ENCODE data around the gene SEMA4B. TPM values are rescaled to one million over a fixed set of nuclear protein-coding genes. Genes with fewer than 3 reads are reported as not detected.

The SEMA4B gene
- total and polyA plus RNA-seq, 9 of the 15 experiments (the other 6 are each of a cell fraction or from before 2014, with no cell fraction given): 1.3 to 33.6 (median 11.0) TPM

DNA sequence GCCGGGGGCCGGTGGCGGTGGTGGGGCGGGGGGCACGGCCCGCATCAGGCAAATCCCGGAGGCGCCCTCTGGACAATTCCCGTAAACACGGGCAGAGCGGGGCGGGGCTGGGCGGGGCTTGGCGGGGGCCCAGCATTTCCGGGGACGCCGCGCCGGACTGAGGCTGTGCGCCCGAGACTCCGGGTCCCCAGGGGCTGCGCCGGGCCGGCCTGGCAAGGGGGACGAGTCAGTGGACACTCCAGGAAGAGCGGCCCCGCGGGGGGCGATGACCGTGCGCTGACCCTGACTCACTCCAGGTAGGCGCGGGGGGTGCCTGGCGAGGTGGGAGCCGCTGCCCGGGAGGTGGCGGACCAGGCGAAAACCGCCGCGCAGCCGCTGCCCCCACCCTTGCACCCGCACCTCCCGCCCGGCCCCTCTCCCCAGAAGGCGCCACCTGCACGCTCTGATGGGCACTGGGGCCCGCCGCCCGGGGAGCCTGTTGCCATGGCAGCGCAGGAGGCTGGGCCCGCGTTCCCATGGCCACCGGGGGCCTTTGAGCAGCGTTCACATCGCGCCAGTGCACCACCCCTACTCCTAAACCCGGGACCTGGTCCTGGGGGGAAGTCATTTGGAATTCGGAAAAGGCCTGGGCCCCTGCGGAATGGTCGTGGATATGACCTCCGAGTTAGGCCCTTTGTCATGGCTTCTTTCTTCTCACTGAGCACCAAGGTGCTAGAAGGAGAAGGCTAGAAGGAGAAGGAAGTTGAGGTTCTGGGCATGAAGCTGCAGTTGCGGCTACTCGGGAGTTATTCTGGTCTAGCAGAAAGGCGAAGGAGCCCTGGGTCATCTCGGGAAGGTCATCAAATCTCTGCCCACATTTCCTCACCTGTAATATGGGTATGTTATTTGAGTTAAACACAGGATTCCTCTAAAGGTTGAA is 16.1 kb upstream of the SEMA4B start (continued):
- TF ChIP-seq, protein P1, sequence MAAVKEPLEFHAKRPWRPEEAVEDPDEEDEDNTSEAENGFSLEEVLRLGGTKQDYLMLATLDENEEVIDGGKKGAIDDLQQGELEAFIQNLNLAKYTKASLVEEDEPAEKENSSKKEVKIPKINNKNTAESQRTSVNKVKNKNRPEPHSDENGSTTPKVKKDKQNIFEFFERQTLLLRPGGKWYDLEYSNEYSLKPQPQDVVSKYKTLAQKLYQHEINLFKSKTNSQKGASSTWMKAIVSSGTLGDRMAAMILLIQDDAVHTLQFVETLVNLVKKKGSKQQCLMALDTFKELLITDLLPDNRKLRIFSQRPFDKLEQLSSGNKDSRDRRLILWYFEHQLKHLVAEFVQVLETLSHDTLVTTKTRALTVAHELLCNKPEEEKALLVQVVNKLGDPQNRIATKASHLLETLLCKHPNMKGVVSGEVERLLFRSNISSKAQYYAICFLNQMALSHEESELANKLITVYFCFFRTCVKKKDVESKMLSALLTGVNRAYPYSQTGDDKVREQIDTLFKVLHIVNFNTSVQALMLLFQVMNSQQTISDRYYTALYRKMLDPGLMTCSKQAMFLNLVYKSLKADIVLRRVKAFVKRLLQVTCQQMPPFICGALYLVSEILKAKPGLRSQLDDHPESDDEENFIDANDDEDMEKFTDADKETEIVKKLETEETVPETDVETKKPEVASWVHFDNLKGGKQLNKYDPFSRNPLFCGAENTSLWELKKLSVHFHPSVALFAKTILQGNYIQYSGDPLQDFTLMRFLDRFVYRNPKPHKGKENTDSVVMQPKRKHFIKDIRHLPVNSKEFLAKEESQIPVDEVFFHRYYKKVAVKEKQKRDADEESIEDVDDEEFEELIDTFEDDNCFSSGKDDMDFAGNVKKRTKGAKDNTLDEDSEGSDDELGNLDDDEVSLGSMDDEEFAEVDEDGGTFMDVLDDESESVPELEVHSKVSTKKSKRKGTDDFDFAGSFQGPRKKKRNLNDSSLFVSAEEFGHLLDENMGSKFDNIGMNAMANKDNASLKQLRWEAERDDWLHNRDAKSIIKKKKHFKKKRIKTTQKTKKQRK (IDR thresholded peaks at IDR 0.05; ENCODE audit: borderline replicate concordance, low read depth, low read length): no peak
- TF ChIP-seq, protein P2, sequence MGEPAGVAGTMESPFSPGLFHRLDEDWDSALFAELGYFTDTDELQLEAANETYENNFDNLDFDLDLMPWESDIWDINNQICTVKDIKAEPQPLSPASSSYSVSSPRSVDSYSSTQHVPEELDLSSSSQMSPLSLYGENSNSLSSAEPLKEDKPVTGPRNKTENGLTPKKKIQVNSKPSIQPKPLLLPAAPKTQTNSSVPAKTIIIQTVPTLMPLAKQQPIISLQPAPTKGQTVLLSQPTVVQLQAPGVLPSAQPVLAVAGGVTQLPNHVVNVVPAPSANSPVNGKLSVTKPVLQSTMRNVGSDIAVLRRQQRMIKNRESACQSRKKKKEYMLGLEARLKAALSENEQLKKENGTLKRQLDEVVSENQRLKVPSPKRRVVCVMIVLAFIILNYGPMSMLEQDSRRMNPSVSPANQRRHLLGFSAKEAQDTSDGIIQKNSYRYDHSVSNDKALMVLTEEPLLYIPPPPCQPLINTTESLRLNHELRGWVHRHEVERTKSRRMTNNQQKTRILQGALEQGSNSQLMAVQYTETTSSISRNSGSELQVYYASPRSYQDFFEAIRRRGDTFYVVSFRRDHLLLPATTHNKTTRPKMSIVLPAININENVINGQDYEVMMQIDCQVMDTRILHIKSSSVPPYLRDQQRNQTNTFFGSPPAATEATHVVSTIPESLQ (CRISPR knock-in tag; IDR thresholded peaks at IDR 0.05): 0 out of 2 replicates have a peak, but pooled peaks have one; percentile 53
- TF ChIP-seq, protein P3, sequence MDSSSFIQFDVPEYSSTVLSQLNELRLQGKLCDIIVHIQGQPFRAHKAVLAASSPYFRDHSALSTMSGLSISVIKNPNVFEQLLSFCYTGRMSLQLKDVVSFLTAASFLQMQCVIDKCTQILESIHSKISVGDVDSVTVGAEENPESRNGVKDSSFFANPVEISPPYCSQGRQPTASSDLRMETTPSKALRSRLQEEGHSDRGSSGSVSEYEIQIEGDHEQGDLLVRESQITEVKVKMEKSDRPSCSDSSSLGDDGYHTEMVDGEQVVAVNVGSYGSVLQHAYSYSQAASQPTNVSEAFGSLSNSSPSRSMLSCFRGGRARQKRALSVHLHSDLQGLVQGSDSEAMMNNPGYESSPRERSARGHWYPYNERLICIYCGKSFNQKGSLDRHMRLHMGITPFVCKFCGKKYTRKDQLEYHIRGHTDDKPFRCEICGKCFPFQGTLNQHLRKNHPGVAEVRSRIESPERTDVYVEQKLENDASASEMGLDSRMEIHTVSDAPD (CRISPR knock-in tag; IDR thresholded peaks at IDR 0.05): no peak
- TF ChIP-seq BHLHE40 (IDR thresholded peaks at IDR 0.05; ENCODE audit: low read length) (no peak), SIN3A (IDR thresholded peaks at IDR 0.05; ENCODE audit: borderline replicate concordance in 2 of 2, control insufficient read depth in 1 of 2, low read depth in 2 of 2, low read length in 2 of 2) (peak; percentile 12 to 74; a peak in 1 of 4 replicates), GABPB1 (CRISPR knock-in tag; IDR thresholded peaks at IDR 0.05) (peak; percentile 53; the same call in 1 of the 2 replicates), ZNF445 (CRISPR knock-in tag; IDR thresholded peaks at IDR 0.05; ENCODE audit: low read depth) (no peak), SRF (CRISPR knock-in tag; IDR thresholded peaks at IDR 0.05) (peak in 1 of 2 experiments; percentile 50; a peak in 1 of 4 replicates)
- TF ChIP-seq, protein P4, sequence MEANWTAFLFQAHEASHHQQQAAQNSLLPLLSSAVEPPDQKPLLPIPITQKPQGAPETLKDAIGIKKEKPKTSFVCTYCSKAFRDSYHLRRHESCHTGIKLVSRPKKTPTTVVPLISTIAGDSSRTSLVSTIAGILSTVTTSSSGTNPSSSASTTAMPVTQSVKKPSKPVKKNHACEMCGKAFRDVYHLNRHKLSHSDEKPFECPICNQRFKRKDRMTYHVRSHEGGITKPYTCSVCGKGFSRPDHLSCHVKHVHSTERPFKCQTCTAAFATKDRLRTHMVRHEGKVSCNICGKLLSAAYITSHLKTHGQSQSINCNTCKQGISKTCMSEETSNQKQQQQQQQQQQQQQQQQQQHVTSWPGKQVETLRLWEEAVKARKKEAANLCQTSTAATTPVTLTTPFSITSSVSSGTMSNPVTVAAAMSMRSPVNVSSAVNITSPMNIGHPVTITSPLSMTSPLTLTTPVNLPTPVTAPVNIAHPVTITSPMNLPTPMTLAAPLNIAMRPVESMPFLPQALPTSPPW (CRISPR knock-in tag; IDR thresholded peaks at IDR 0.05): peak; percentile 97
